A673 (cell line): ENCODE measurements around the gene TRAF5.
"Not testable (repeated sequence)": the region's sequence is repeated elsewhere in the genome, so short reads cannot be mapped to it uniquely, and the experiment has no call there.

ENCODE experiments used
- EZH2 ChIP-seq: fragments of 200-600 bp; sonication (generic); IDR thresholded peaks from 2 replicates; pipeline ENCODE4 v1.6.1; 2017; ENCODE audit warnings: borderline replicate concordance, low read depth, mild to moderate bottlenecking, mixed read lengths, antibody characterized with exemption, low read length; ENCODE audit not compliant: poor library complexity, severe bottlenecking
- TF ChIP-seq, protein P1 (sequence below): fragments of 300-800, 200-600 bp; sonication (generic); conservative IDR thresholded peaks from 2 replicates; pipeline ENCODE4 v1.5.1; 2017; ENCODE audit warnings: low read depth, mild to moderate bottlenecking, antibody characterized with exemption, low read length, moderate library complexity, mixed read lengths

GRCh38 chr1:211399851-211400393, 73.3 kb downstream of the TRAF5 start:
- TF ChIP-seq, protein P1, sequence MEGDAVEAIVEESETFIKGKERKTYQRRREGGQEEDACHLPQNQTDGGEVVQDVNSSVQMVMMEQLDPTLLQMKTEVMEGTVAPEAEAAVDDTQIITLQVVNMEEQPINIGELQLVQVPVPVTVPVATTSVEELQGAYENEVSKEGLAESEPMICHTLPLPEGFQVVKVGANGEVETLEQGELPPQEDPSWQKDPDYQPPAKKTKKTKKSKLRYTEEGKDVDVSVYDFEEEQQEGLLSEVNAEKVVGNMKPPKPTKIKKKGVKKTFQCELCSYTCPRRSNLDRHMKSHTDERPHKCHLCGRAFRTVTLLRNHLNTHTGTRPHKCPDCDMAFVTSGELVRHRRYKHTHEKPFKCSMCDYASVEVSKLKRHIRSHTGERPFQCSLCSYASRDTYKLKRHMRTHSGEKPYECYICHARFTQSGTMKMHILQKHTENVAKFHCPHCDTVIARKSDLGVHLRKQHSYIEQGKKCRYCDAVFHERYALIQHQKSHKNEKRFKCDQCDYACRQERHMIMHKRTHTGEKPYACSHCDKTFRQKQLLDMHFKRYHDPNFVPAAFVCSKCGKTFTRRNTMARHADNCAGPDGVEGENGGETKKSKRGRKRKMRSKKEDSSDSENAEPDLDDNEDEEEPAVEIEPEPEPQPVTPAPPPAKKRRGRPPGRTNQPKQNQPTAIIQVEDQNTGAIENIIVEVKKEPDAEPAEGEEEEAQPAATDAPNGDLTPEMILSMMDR = not testable (repeated sequence)
- TF ChIP-seq EZH2 = not testable (repeated sequence)
